GM12892 (cell line): ENCODE measurements around the gene EMILIN1.
A peak's percentile ranks its signal among the peaks of the same experiment; 100 is the strongest.

Experiments
- POLR2A ChIP-seq: IDR thresholded peaks from 2 replicates; pipeline ENCODE4 v1.6.1; 2011; ENCODE audit warnings: low read depth, low read length, control low read depth
- POLR2AphosphoS5 ChIP-seq: IDR thresholded peaks from 2 replicates; pipeline ENCODE4 v1.6.1; 2011; ENCODE audit warnings: low read depth, low read length, control low read depth
- TAF1 ChIP-seq: IDR thresholded peaks from 2 replicates; pipeline ENCODE4 v1.6.1; 2011; ENCODE audit warnings: low read depth, mild to moderate bottlenecking, control low read depth, low read length, borderline replicate concordance

DNA sequence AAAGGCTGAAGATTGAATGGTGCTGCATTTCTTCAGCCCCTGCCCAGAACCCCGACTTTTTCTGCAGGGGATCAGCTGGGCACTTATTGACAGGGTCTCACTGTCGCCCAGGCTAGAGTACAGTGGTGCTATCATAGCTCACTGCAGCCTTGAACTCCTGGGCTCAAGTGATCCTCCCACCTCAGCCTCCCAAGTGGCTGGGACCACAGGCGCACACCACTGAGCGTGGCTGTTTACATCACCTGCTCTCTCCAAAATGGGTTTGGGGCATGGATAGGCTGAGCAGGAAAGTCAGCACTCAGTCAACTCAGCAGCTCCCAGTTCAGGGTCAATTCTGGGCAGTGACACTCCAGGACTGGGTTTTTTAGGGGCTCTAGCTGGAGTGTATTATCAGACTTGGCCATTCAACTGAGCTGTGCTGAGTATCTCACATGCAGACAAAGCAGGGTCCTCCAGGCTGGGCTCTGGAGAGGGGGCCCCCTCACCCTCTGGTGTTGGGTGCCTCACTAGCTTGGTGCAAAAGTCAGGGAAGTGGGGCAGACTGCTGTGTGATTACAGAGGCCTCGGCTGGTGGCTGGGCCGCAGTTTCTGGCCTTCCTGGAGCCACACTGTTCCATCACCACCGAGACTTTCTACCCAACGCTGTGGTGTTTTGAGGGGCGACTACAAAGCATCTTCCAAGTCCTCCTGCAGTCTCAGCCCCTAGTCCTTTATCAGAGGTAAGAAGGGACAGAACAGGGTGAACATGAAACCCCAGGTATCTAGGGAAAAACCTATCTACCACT lies 49.7 kb downstream of the EMILIN1 start:
- TF ChIP-seq POLR2A (0 out of 2 replicates have a peak, but pooled peaks have one; percentile 10), TAF1 (no peak), POLR2AphosphoS5 (no peak)
